MM.1S (cell line): ENCODE measurements around the gene TSHR.

Experiments used
- CTCF ChIP-seq: fragments of 300-600 bp; sonication (generic); IDR thresholded peaks from 2 replicates; pipeline ENCODE4 v1.5.1; 2016; ENCODE audit warnings: antibody characterized with exemption, low read length, mixed read lengths
- EZH2 ChIP-seq: fragments of 300-600 bp; sonication (generic); optimal IDR thresholded peaks from 2 replicates; pipeline ENCODE3; 2017; ENCODE audit warnings: low read depth, mild to moderate bottlenecking, antibody characterized with exemption, low read length, mixed read lengths
- EZH2phosphoT487 ChIP-seq: fragments of 300-600 bp; sonication (generic); IDR thresholded peaks from 2 replicates; pipeline ENCODE4 v1.6.1; 2018; ENCODE audit warnings: antibody characterized with exemption, low read length

GRCh38 chr14:81162941-81163340 lies 207.5 kb downstream of the TSHR start:
- no peak for TF ChIP-seq EZH2
- TF ChIP-seq CTCF: no peak
- no peak for TF ChIP-seq EZH2phosphoT487
